Neural progenitor cell (in vitro differentiated cells): ENCODE measurements around the gene RPH3AL. TPM values are rescaled to one million over a fixed set of nuclear protein-coding genes. Genes with fewer than 3 reads are reported as not detected.
A peak's percentile ranks its signal among the peaks of the same experiment; 100 is the strongest.

ENCODE experiments used
- DNase-seq: peaks from one replicate; pipeline ENCODE4 v3.0.0-alpha.2; 2016; ENCODE audit warnings: low spot score
- H2AFZ ChIP-seq: fragments of 200-600 bp; sonication (generic); replicated peaks from 2 replicates; pipeline ENCODE4 v1.6.1; 2016; ENCODE audit warnings: antibody characterized with exemption
- H3F3A ChIP-seq: fragments of 200-600 bp; sonication (generic); 2 replicates; pipeline ENCODE4 v1.6.1; 2016; ENCODE audit warnings: antibody characterized with exemption, low read depth
- H3K27ac ChIP-seq: fragments of 200-600 bp; sonication (generic); 2 replicates; pipeline ENCODE4 v1.5.1; 2016; ENCODE audit warnings: mild to moderate bottlenecking
- H3K27me3 ChIP-seq: fragments of 200-600 bp; sonication (generic); 2 replicates; pipeline ENCODE4 v1.6.1; 2016; ENCODE audit warnings: mild to moderate bottlenecking, moderate library complexity
- H3K36me3 ChIP-seq: fragments of 200-600 bp; sonication (generic); 2 replicates; pipeline ENCODE4 v1.5.1; 2016
- H3K4me1 ChIP-seq: fragments of 200-600 bp; sonication (generic); 2 replicates; pipeline ENCODE4 v1.6.1; 2016; ENCODE audit warnings: mixed run types
- H3K4me2 ChIP-seq: fragments of 200-600 bp; sonication (generic); 2 replicates; pipeline ENCODE4 v1.6.1; 2016
- H3K4me3 ChIP-seq: fragments of 200-600 bp; sonication (generic); 2 replicates; pipeline ENCODE4 v1.5.1; 2016
- H3K79me2 ChIP-seq: fragments of 200-600 bp; sonication (generic); 2 replicates; pipeline ENCODE4 v1.6.1; 2016; ENCODE audit warnings: low read depth
- H3K9ac ChIP-seq: fragments of 200-600 bp; sonication (generic); 2 replicates; pipeline ENCODE4 v1.6.1; 2016
- H3K9me3 ChIP-seq: fragments of 200-600 bp; sonication (generic); 2 replicates; pipeline ENCODE4 v1.5.1; 2016; ENCODE audit warnings: low read depth
- H4K20me1 ChIP-seq: fragments of 200-600 bp; sonication (generic); 2 replicates; pipeline ENCODE4 v1.6.1; 2016; ENCODE audit warnings: low read depth
- H3K27ac Mint-ChIP-seq: 3 replicates; pipeline ENCODE4 v1.8.0; 2021; ENCODE audit warnings: mixed read lengths
- H3K27me3 Mint-ChIP-seq: 2 replicates; pipeline ENCODE4 v1.8.0; 2022; ENCODE audit warnings: low read depth, mild to moderate bottlenecking, inconsistent platforms, moderate library complexity, mixed read lengths; ENCODE audit not compliant: insufficient read depth
- H3K36me3 Mint-ChIP-seq: 3 replicates; pipeline ENCODE4 v1.8.0; 2021; ENCODE audit warnings: mixed read lengths
- H3K4me1 Mint-ChIP-seq: 3 replicates; pipeline ENCODE4 v1.8.0; 2021; ENCODE audit warnings: mixed read lengths
- H3K4me3 Mint-ChIP-seq: 3 replicates; pipeline ENCODE4 v1.8.0; 2021; ENCODE audit warnings: mild to moderate bottlenecking, moderate library complexity, mixed read lengths
- H3K9me3 Mint-ChIP-seq: 3 replicates; pipeline ENCODE4 v1.8.0; 2020; ENCODE audit warnings: mixed read lengths
- CTCF ChIP-seq: fragments of 200-600 bp; sonication (generic); IDR thresholded peaks from 2 replicates; pipeline ENCODE4 v1.5.1; 2017; ENCODE audit warnings: antibody characterized with exemption, mild to moderate bottlenecking
- EZH2 ChIP-seq: fragments of 200-600 bp; sonication (generic); IDR thresholded peaks from 2 replicates; pipeline ENCODE4 v1.6.1; 2017; ENCODE audit warnings: antibody characterized with exemption, mild to moderate bottlenecking, moderate library complexity
- EZH2phosphoT487 ChIP-seq: fragments of 200-600 bp; sonication (generic); IDR thresholded peaks from 2 replicates; pipeline ENCODE4 v1.6.1; 2017; ENCODE audit warnings: antibody characterized with exemption
- total RNA-seq: library from RNA; depleted of rRNA; stranded (reverse); fragments of >200 nt; gene quantifications from 2 replicates; pipeline ENCODE4 v1.2.3, GENCODE V29; 2015; ENCODE audit warnings: low replicate concordance

The RPH3AL gene
- total RNA-seq, 1 donor from 2014 or later = 7.5 TPM

- Histone ChIP-seq H3K27ac (no peak overlapping the region), H3K36me3 (no peaks in the 10 kb centered on the region), H3K27me3 (no peaks in the 10 kb centered on the region), H3K79me2 (no peaks in the 10 kb centered on the region), H3K4me3 (no peak overlapping the region), H3F3A (peaks cover 16% of the 10 kb centered on the region), H3K4me2 (no peak overlapping the region), H2AFZ (no peak overlapping the region), H3K9ac (no peak overlapping the region), H3K4me1 (peaks cover 34% of the 10 kb centered on the region), H4K20me1 (no peaks in the 10 kb centered on the region), H3K9me3 (no peaks in the 10 kb centered on the region)
- H3K4me1 Mint-ChIP-seq = peaks cover 56% of the 10 kb centered on the region
- no peaks in the 10 kb centered on the region for H3K36me3 Mint-ChIP-seq
- no peak overlapping the region for H3K4me3 Mint-ChIP-seq
- DNase-seq = no peak
- TF ChIP-seq CTCF (no peak), EZH2phosphoT487 (no peak), EZH2 (no peak)
- H3K27ac Mint-ChIP-seq = no peak overlapping the region
- no peaks in the 10 kb centered on the region for H3K9me3 Mint-ChIP-seq
- H3K27me3 Mint-ChIP-seq = peaks cover 5% of the 10 kb centered on the region
Observed at GRCh38 chr17:350706-351448, 1.7 kb downstream of the RPH3AL start.

- Mint-ChIP-seq H3K27ac (no peak overlapping the region), H3K4me1 (peaks cover 51% of the 10 kb centered on the region), H3K9me3 (no peaks in the 10 kb centered on the region), H3K4me3 (no peak overlapping the region), H3K27me3 (peaks cover 5% of the 10 kb centered on the region), H3K36me3 (no peaks in the 10 kb centered on the region)
- Histone ChIP-seq H2AFZ (no peak overlapping the region), H3K36me3 (no peaks in the 10 kb centered on the region), H3K9me3 (no peaks in the 10 kb centered on the region), H3K4me2 (no peak overlapping the region), H3F3A (peaks cover 16% of the 10 kb centered on the region), H3K4me1 (peaks cover 34% of the 10 kb centered on the region), H3K4me3 (no peak overlapping the region), H3K79me2 (no peaks in the 10 kb centered on the region), H3K27ac (no peak overlapping the region), H3K9ac (no peak overlapping the region), H3K27me3 (no peaks in the 10 kb centered on the region), H4K20me1 (no peaks in the 10 kb centered on the region)
- DNase-seq = no peak
- TF ChIP-seq CTCF = no peak
- TF ChIP-seq EZH2 = no peak
- TF ChIP-seq EZH2phosphoT487 = no peak
Observed at GRCh38 chr17:349666-350065, 2.9 kb downstream of the RPH3AL start.

GRCh38 chr17:348692-349425, 3.7 kb downstream of the RPH3AL start:
- no peaks in the 10 kb centered on the region for H4K20me1 ChIP-seq
- no peaks in the 10 kb centered on the region for H3K9me3 ChIP-seq
- H3K27me3 Mint-ChIP-seq = peaks cover 10% of the 10 kb centered on the region
- H3K36me3 Mint-ChIP-seq = no peaks in the 10 kb centered on the region
- peaks cover 5% of the 10 kb centered on the region for H3K9me3 Mint-ChIP-seq
- no peaks in the 10 kb centered on the region for H3K27me3 ChIP-seq
- peak overlapping the region; percentile 24 for H2AFZ ChIP-seq
- no peak overlapping the region for H3K4me3 Mint-ChIP-seq
- peaks cover 16% of the 10 kb centered on the region for H3F3A ChIP-seq
- H3K27ac Mint-ChIP-seq = peak overlapping the region; percentile 31
- no peak overlapping the region for H3K27ac ChIP-seq
- H3K4me1 ChIP-seq = peaks cover 34% of the 10 kb centered on the region
- H3K36me3 ChIP-seq = no peaks in the 10 kb centered on the region
- peaks cover 46% of the 10 kb centered on the region for H3K4me1 Mint-ChIP-seq
- H3K79me2 ChIP-seq = no peaks in the 10 kb centered on the region
- H3K4me3 ChIP-seq = no peak overlapping the region
- H3K4me2 ChIP-seq = no peak overlapping the region
- TF ChIP-seq CTCF (no peak), EZH2 (no peak), EZH2phosphoT487 (no peak)
- no peak overlapping the region for H3K9ac ChIP-seq
- peak; percentile 47 for DNase-seq
